NCI-H82 treated with DMSO at 0.1 percent for 48 hours (cell line): ENCODE data around the gene KHK.
A peak's percentile ranks its signal among the peaks of the same experiment; 100 is the strongest.

Source experiments
- DNase-seq: peaks from one replicate; lab custom pipeline; 2025; ENCODE audit not compliant: unreplicated experiment; lab: John Stamatoyannopoulos, UW

The KHK gene

GRCh38 chr2:27080603-27080936, 6.0 kb upstream of the KHK start:
- no peak for DNase-seq

- no peak for DNase-seq
These were observed 4.4 kb upstream of the KHK start for GRCh38 chr2:27081984-27082772.

- DNase-seq: no peak
These were observed 3.7 kb upstream of the KHK start for GRCh38 chr2:27082773-27083409.

- no peak for DNase-seq
These were observed 2.9 kb upstream of the KHK start for GRCh38 chr2:27083410-27084296.

- no peak for DNase-seq
These were observed 2.1 kb upstream of the KHK start for GRCh38 chr2:27084297-27085061.

- DNase-seq: no peak
These were observed 1.4 kb upstream of the KHK start for GRCh38 chr2:27085062-27085672.

- DNase-seq: no peak
These were observed 891 bp upstream of the KHK start for GRCh38 chr2:27085673-27086089.

- peak; percentile 77 for DNase-seq
These were observed 365 bp upstream of the KHK start for GRCh38 chr2:27086090-27086723.

GRCh38 chr2:27087823-27088410, 1.3 kb downstream of the KHK start:
- DNase-seq: no peak

GRCh38 chr2:27088634-27089033, 2.1 kb downstream of the KHK start:
- no peak for DNase-seq

GRCh38 chr2:27089111-27089954, 2.8 kb downstream of the KHK start:
- DNase-seq: no peak

GRCh38 chr2:27091746-27092695, 5.4 kb downstream of the KHK start:
- no peak for DNase-seq

- DNase-seq: no peak
These were observed 6.3 kb downstream of the KHK start for GRCh38 chr2:27092696-27093429.

GRCh38 chr2:27093430-27094352, 7.1 kb downstream of the KHK start:
- DNase-seq: peak; percentile 60

GRCh38 chr2:27094353-27094984, 7.9 kb downstream of the KHK start:
- DNase-seq: no peak

- no peak for DNase-seq
These were observed 8.8 kb downstream of the KHK start for GRCh38 chr2:27095427-27095744.
